Sigmoid colon (tissue), 7 donors: Measurements from ENCODE around the gene PARP3. TPM values are rescaled to one million over a fixed set of nuclear protein-coding genes. Genes with fewer than 3 reads are reported as not detected.

Experiments used
- DNase-seq: peaks from one replicate; pipeline ENCODE4 v3.0.0-alpha.2; 2019
- H3K27ac ChIP-seq, 4 donors: fragments of 200-600 bp; sonication (generic); one replicate each; pipeline ENCODE4 v1.5.1; 2016 to 2019; ENCODE audit warnings: mild to moderate bottlenecking in 1 of 4
- H3K27me3 ChIP-seq, 3 donors: fragments of 200-600 bp; sonication (generic); one replicate each; pipeline ENCODE4 v1.5.1; 2019; ENCODE audit warnings: mild to moderate bottlenecking in 1 of 3
- H3K36me3 ChIP-seq, 4 donors: fragments of 200-600 bp; sonication (generic); one replicate each; pipeline ENCODE4 v1.5.1; 2016 to 2019
- H3K4me1 ChIP-seq, 4 donors: fragments of 200-600 bp; sonication (generic); one replicate each; pipeline ENCODE4 v1.5.1; 2017 to 2019
- H3K4me3 ChIP-seq, 4 donors: fragments of 200-600 bp; sonication (generic); one replicate each; pipeline ENCODE4 v1.5.1; 2017 to 2019; ENCODE audit warnings: mild to moderate bottlenecking in 2 of 4, moderate library complexity in 1 of 4
- H3K9me3 ChIP-seq, 4 donors: fragments of 200-600 bp in 3 of 4; sonication (generic) in 3 of 4; one replicate each; pipeline versions ENCODE4 v1.5.1 to v1.6.1; 2013 to 2019
- EP300 ChIP-seq, 4 donors: sonication (generic); formaldehyde crosslinking; IDR thresholded peaks; one replicate each; pipeline ENCODE4 v1.6.1; 2017; ENCODE audit warnings: antibody characterized with exemption in 4 of 4
- POLR2A ChIP-seq, 2 donors: fragments of 450-650 bp; IDR thresholded peaks; one replicate each; pipeline ENCODE4 v1.6.1; 2016; ENCODE audit warnings: antibody characterized with exemption in 2 of 2, mild to moderate bottlenecking in 2 of 2, moderate library complexity in 2 of 2
- POLR2AphosphoS5 ChIP-seq, 4 donors: sonication (generic); formaldehyde crosslinking; IDR thresholded peaks; one replicate each; pipeline ENCODE4 v1.6.1; 2017; ENCODE audit warnings: antibody characterized with exemption in 4 of 4
- WGBS, 2 donors: extraction: QIAGEN DNeasy Blood & Tissue Kit; methylation state at CpG; one replicate each; pipeline ENCODE4 v1.1.7; 2013; 5-methylcytosine and 5-hydroxymethylcytosine counted together
- intact Hi-C: fragments of 100-400 bp; cut with DNase I; formaldehyde crosslinking; loops from one replicate; pipeline ENCODE4 v1.15.1; 2023
- polyA plus RNA-seq, 3 donors: library from polyadenylated mRNA; stranded (reverse); fragments of 200-250 nt; gene quantifications; one replicate each; pipeline ENCODE4 v1.2.3, GENCODE V29; 2013
- total RNA-seq, 4 donors: library from RNA; depleted of rRNA; stranded (reverse); fragments of >200 nt; gene quantifications; one replicate each; pipeline ENCODE4 v1.1.0, GENCODE V29; 2016
- TF ChIP-seq, protein P1 (sequence below), 4 experiments: fragments of 450-650 bp in 3 of 4; fragments of 200-600 bp in 1 of 4; IDR thresholded peaks; one replicate each; pipeline ENCODE4 v1.5.1; 2016 to 2019; ENCODE audit warnings: antibody characterized with exemption in 4 of 4, mild to moderate bottlenecking in 3 of 4, moderate library complexity in 2 of 4
- donor health status: healthy with polysubstance abuse.
- donor health status: Bipolar disorder and iron deficiency.
- donor health status: healthy.

PARP3 gene
- total and polyA plus RNA-seq, 7 donors: 9.0 to 35.8 (median 26.3) TPM

DNA sequence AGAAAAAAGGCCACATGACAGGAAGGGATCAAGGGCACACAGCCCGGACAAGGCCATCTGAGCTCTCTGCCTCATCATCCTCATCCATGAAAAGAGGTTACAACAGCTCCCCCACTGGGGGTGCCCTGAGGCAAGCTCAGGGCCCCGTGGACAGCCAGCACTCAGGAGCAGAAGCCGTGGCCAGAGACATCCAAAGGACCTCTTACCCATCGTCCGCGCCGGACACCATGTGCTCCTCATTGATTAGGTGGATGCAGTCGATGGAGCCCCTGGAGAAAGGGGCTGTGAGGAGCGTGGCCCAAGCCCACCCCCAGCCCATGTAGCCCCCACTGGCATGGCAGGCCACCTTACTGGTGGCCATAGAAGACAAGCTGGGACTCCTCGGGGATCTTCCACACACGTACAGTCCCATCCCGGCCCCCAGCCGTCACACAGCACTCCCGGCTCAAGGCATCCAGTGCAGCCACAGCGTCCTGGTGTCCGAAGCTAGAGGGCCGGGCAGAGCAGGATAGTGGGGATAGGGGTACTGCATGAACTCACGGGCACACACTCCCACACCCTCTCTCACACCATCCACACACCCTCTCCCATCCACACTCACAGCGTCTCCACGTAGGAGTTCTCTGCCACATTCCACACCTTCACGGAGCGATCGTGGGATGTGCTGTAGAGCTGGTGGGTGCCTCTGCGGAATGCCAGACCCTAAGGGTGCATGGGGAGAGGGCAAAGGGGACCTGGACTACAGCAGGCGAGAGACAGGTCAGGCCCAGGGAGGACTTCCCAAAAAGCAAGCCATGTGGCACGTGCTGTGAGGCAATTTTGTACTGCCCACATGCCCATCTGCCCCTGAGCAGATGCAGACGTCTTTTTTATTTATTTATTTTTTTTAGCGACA is 6.9 kb upstream of the PARP3 start:
- Histone ChIP-seq H3K27ac (no peak overlapping the region), H3K27me3 (no peaks in the 10 kb centered on the region), H3K9me3 (no peaks in the 10 kb centered on the region), H3K4me3 (no peak overlapping the region), H3K4me1 (peaks cover 0 to 8% (median 6%) of the 10 kb centered on the region in 4 donors), H3K36me3 (peaks cover 29 to 68% (median 47%) of the 10 kb centered on the region in 4 donors)
- TF ChIP-seq POLR2A (IDR thresholded peaks at IDR 0.05) (no peak), POLR2AphosphoS5 (IDR thresholded peaks at IDR 0.05) (no peak), EP300 (IDR thresholded peaks at IDR 0.05) (no peak)
- WGBS, 2 donors: 94 to 95% methylated on average over 28 of the region's 28 CpGs
- intact Hi-C loops: no loop called here
- DNase-seq: peak; percentile 45

DNA sequence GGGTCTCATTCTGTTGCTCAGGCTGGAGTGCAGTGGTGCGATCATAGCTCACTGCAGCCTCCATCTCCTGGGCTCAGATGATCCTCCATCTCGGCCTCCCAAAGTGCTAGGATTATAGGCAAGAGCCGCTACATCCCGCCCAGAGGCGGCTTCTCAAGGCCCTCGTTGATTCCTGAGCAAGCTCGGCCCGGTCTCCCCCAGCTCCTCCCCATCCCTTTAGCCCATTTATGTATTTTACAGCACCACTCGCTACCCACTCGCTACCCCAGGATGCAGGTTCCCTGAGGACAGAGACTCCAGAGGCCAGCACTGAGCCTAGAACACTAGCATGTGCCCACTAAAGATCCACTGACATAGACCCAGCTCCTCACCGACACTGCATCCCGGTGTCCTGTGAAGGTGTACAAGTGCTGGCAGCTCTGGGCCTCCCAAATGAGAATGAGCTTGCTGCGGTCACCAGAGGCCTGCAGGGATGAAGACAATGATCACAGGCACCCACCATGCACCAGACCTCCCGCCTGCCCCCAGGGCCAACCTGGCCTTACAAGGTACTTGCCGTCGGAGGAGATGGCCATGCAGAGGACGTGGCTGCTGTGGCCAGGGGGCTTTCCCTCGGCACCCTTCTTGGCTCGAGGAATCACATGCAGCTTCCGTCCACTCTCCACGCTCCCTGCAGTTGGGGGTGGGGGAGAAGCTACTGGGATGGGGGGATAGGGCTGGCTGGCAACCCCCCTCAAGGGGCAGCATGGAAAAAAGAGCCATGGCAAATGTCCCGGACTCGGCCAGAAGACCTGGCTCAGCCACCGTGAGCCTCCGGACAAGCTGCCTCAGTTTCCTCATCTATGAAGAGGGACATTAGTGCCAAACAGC is 6.0 kb upstream of the PARP3 start:
- H3K9me3 ChIP-seq: no peaks in the 10 kb centered on the region
- H3K4me3 ChIP-seq: no peak overlapping the region
- intact Hi-C loops: no loop called here
- H3K27ac ChIP-seq: no peak overlapping the region
- H3K27me3 ChIP-seq: no peaks in the 10 kb centered on the region
- DNase-seq: peak; percentile 50
- 96 to 97% methylated on average over 25 of the region's 25 CpGs for WGBS, 2 donors
- TF ChIP-seq, protein P1, sequence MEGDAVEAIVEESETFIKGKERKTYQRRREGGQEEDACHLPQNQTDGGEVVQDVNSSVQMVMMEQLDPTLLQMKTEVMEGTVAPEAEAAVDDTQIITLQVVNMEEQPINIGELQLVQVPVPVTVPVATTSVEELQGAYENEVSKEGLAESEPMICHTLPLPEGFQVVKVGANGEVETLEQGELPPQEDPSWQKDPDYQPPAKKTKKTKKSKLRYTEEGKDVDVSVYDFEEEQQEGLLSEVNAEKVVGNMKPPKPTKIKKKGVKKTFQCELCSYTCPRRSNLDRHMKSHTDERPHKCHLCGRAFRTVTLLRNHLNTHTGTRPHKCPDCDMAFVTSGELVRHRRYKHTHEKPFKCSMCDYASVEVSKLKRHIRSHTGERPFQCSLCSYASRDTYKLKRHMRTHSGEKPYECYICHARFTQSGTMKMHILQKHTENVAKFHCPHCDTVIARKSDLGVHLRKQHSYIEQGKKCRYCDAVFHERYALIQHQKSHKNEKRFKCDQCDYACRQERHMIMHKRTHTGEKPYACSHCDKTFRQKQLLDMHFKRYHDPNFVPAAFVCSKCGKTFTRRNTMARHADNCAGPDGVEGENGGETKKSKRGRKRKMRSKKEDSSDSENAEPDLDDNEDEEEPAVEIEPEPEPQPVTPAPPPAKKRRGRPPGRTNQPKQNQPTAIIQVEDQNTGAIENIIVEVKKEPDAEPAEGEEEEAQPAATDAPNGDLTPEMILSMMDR (IDR thresholded peaks at IDR 0.05): no peak
- no peak for TF ChIP-seq POLR2AphosphoS5 (IDR thresholded peaks at IDR 0.05)
- no peak for TF ChIP-seq EP300 (IDR thresholded peaks at IDR 0.05)
- TF ChIP-seq POLR2A (IDR thresholded peaks at IDR 0.05): no peak
- peaks cover 29 to 68% (median 47%) of the 10 kb centered on the region in 4 donors for H3K36me3 ChIP-seq
- H3K4me1 ChIP-seq: peaks cover 0 to 17% (median 15%) of the 10 kb centered on the region in 4 donors

DNA sequence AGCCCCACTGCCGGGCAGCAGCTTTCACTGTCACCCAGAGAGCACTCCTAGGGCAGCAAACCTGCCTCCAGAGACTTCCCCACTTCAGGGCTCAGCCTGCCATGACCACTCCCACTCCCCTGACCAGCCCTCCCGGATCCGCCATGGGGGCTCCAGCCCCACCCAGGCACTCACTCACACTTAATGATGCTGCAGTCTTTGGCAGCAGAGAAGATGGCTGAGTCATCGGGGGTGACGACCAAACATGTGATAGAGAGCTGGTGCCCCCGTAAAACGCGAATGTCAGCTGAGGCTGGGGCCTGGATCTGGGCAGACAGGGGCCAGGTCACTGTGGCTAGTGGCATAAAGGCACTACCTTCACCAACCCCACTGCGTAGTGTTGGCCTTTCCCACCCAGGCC is 5.1 kb upstream of the PARP3 start:
- intact Hi-C loops: no loop called here
- WGBS, 2 donors: 88% methylated on average over 9 of the region's 9 CpGs
- peaks cover 0 to 22% (median 18%) of the 10 kb centered on the region in 4 donors for H3K4me1 ChIP-seq
- no peaks in the 10 kb centered on the region for H3K9me3 ChIP-seq
- no peak overlapping the region for H3K27ac ChIP-seq
- H3K4me3 ChIP-seq: no peak overlapping the region
- TF ChIP-seq EP300 (IDR thresholded peaks at IDR 0.05) (no peak), POLR2A (IDR thresholded peaks at IDR 0.05) (no peak), POLR2AphosphoS5 (IDR thresholded peaks at IDR 0.05) (no peak)
- TF ChIP-seq, protein P1 (IDR thresholded peaks at IDR 0.05): no peak
- peak; percentile 62 for DNase-seq
- H3K36me3 ChIP-seq: peaks cover 29 to 68% (median 47%) of the 10 kb centered on the region in 4 donors
- H3K27me3 ChIP-seq: no peaks in the 10 kb centered on the region

DNA sequence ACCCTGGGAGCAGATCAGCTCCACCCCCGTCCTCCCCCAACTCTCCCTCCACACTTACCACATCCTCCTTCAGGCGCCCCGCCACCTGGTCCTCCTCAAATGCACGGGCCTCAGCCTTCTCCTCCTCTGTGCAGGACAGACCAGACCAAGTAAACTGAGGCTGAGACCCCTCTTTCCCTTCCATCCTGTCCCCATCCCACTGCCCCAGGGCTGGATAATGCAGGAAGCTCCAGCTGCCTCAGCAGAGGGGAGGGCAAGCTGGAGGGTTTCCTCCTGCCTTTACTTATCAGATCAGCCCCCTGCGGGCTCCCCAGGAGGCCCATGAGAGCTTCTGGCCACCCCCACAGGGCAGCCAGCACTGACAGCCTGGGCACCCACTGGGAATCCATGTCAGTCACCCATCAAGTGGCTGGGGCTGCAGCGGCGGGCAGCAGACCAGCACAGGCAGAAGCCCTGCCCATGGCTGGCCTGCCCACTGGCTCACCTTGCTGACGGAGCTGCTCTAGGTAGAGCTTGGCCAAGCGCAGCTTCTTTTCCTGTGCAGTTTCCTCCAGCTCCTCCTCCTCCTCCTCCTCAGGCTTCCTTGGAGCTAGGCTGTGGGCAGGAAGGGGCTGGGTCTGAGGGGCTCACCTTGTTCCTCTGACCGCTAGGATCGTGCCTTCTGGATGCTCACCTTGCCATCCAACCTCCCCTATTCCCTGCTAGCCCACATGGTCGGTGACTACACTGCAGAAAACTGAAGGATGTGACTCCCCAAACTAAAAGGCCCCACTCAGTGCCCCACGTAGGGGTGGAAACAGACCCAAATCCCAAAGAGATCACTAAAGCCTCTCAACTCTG is 4.3 kb upstream of the PARP3 start:
- Histone ChIP-seq H3K4me1 (peaks cover 0 to 30% (median 25%) of the 10 kb centered on the region in 4 donors), H3K27me3 (no peaks in the 10 kb centered on the region), H3K27ac (no peak overlapping the region), H3K9me3 (no peaks in the 10 kb centered on the region), H3K4me3 (no peak overlapping the region), H3K36me3 (peaks cover 29 to 63% (median 45%) of the 10 kb centered on the region in 4 donors)
- peak; percentile 55 for DNase-seq
- WGBS, 2 donors: 88 to 94% methylated on average over 13 of the region's 13 CpGs
- TF ChIP-seq EP300 (IDR thresholded peaks at IDR 0.05) (no peak), POLR2AphosphoS5 (IDR thresholded peaks at IDR 0.05) (no peak), POLR2A (IDR thresholded peaks at IDR 0.05) (no peak)
- TF ChIP-seq, protein P1 (IDR thresholded peaks at IDR 0.05): no peak
- intact Hi-C loops: no loop called here
